Posterior cingulate gyrus (tissue), 11 donors: ENCODE results near the gene ATP11C.
"Not testable (repeated sequence)": the region's sequence is repeated elsewhere in the genome, so short reads cannot be mapped to it uniquely, and the experiment has no call there.

Experiments
- DNase-seq, 10 donors: peaks; one replicate each; pipeline versions ENCODE4 v3.0.0 to v3.0.0-alpha.2; 2020 to 2021; ENCODE audit warnings: mixed read lengths in 3 of 10
- intact Hi-C: fragments of 100-400 bp; cut with DNase I; formaldehyde crosslinking; loops from one replicate; pipeline ENCODE4 v1.15.1; 2023

Gene ATP11C

GRCh38 chrX:139932901-139933796 is at the start of gene ATP11C:
ATP11C (minus strand) TSS chrX:139933053; CDS start chrX:139932042, 1,011 bp downstream.
- intact Hi-C loops: no loop called here
- peak; percentile 61 to 95 (median 74) for DNase-seq

GRCh38 chrX:139974471-139974870 is 41.6 kb upstream of the ATP11C start:
- DNase-seq: no peak
- intact Hi-C loops: no loop called here

- DNase-seq: no peak
- intact Hi-C loops: no loop called here
These were observed 40.1 kb upstream of the ATP11C start for GRCh38 chrX:139972629-139973624.

- intact Hi-C loops: no loop called here
- DNase-seq: no peak
These were observed 39.3 kb upstream of the ATP11C start for GRCh38 chrX:139972113-139972512.

GRCh38 chrX:139971394-139971749 is 38.5 kb upstream of the ATP11C start:
- no peak for DNase-seq
- intact Hi-C loops: no loop called here

GRCh38 chrX:139969286-139969685 is 36.4 kb upstream of the ATP11C start:
- intact Hi-C loops: no loop called here
- no peak for DNase-seq

GRCh38 chrX:139967750-139968149 is 34.9 kb upstream of the ATP11C start:
- intact Hi-C loops: no loop called here

GRCh38 chrX:139967300-139967699 is 34.4 kb upstream of the ATP11C start:
- intact Hi-C loops: no loop called here
- DNase-seq: no peak

More at GRCh38 chrX:139967750-139968149, 34.9 kb upstream of the ATP11C start:
- DNase-seq: no peak

GRCh38 chrX:139966159-139966558 is 33.3 kb upstream of the ATP11C start:
- DNase-seq, intact Hi-C loops: not testable (repeated sequence)

- intact Hi-C loops: no loop called here
- DNase-seq: peak in 1 of 10 donors; percentile 42
These were observed 32.6 kb upstream of the ATP11C start, which contains the start of gene CXorf66 for GRCh38 chrX:139965421-139965820. CXorf66 (minus strand) TSS chrX:139965521; CDS start chrX:139965496, 25 bp downstream.

- intact Hi-C loops, DNase-seq: not testable (repeated sequence)
These were observed 28.2 kb upstream of the ATP11C start for GRCh38 chrX:139961091-139961490.

GRCh38 chrX:139949703-139950102 is 16.9 kb upstream of the ATP11C start:
- intact Hi-C loops: no loop called here
- no peak for DNase-seq

- intact Hi-C loops: no loop called here
These were observed 12.2 kb upstream of the ATP11C start for GRCh38 chrX:139945075-139945474.

GRCh38 chrX:139936259-139936658 is 3.4 kb upstream of the ATP11C start:
- intact Hi-C loops: no loop called here
- no peak for DNase-seq

More at GRCh38 chrX:139945075-139945474, 12.2 kb upstream of the ATP11C start:
- no peak for DNase-seq

GRCh38 chrX:139933904-139934303 is 1.1 kb upstream of the ATP11C start:
- peak in 1 of 10 donors; percentile 8 for DNase-seq
- intact Hi-C loops: no loop called here

- intact Hi-C loops: no loop called here
- DNase-seq: peak in 7 of 10 donors; percentile 5 to 82 (median 55)
These were observed 566 bp downstream of the ATP11C start for GRCh38 chrX:139932073-139932900.

GRCh38 chrX:139931646-139932072 is 1.2 kb downstream of the ATP11C start:
- DNase-seq: peak in 2 of 10 donors; percentile 6 to 80
- intact Hi-C loops: no loop called here

GRCh38 chrX:139930916-139931645 is 1.8 kb downstream of the ATP11C start:
- intact Hi-C loops: no loop called here
- peak in 5 of 10 donors; percentile 2 to 78 (median 12) for DNase-seq

GRCh38 chrX:139930401-139930800 is 2.5 kb downstream of the ATP11C start:
- no peak for DNase-seq
- intact Hi-C loops: no loop called here
